Stimulated activated CD4-positive, alpha-beta T cell treated with anti-CD3 and anti-CD28 coated beads, TNF-alpha, amount 100 ng/mL, for 24 hours (primary cell): ENCODE data around the gene FBXO47.

Experiments
- DNase-seq, 3 experiments: peaks; one replicate each; pipeline ENCODE4 v3.0.0-alpha.2; 2020; ENCODE audit warnings: low read depth in 3 of 3

The FBXO47 gene

DNA sequence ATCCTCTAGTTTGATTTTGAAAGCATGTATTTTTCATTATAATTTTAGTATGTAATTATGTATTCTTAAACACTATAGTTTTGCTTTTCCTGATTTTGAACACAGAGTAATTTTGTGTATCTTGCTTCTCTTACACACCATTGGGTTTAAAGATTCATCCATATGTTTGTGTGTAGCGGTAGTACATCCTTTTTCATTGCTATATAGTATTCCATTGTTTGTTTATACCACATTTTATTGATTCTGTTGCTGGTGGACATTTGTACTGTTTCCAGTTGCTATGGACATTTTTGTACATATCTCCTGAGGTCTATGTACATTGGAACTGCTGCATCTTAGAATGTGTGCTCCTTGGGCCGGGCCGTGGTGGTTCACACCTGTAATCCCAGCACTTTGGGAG lies 62.3 kb downstream of the FBXO47 start:
- DNase-seq: no peak

DNA sequence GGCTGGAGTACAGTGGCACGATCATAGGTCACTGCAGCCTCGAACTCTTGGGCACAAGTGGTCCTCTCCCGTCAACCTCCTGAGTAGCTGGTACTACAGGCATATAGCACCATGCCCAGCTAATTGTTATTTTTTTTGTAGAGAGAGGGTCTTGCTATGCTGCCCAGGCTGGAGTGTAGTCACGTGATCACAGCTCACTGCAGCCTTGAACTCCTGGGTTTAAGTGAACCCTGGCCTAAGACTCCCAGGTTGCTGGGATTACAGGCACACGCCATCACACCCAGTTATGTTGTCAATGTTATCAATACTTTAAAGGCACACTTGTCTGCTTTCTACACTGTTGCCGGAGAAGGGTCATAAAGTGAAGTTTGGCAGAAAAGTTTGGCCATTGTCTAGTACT lies 63.8 kb downstream of the FBXO47 start:
- DNase-seq: no peak

- no peak for DNase-seq
Measured at GRCh38 chr17:38900978-38901656, 66.1 kb downstream of the FBXO47 start.

- no peak for DNase-seq
Measured at GRCh38 chr17:38899421-38899820, 67.8 kb downstream of the FBXO47 start.

DNA sequence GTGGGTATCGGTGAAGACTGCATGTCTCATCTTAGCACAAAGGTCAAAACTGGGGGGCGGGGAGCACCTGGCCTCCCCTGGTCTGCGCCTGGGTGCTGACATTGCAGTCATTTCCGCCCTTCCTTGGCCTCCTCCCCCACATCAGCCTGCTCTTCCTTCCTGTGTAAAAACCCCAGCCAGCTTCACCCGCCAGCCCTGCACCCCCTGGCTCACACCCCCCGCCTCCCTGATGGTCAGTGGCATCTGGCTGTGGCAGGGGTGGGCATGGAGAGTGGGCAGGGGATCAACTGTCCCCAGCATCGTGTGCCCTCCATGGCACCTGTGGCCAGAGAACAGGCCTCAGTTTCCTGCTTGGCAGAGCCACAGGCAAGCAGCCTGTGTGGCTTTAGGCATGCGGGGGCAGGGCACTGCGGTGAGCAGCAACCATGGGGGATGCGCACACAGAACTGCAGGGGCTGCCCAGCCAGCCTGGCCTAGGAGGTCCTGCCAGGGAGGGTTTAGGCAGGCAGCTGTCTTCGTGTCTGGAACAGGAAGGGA lies 68.3 kb downstream of the FBXO47 start:
- DNase-seq: peak; percentile 69 to 91 (median 77)

- DNase-seq: no peak
Measured at GRCh38 chr17:38898291-38898679, 68.9 kb downstream of the FBXO47 start.

DNA sequence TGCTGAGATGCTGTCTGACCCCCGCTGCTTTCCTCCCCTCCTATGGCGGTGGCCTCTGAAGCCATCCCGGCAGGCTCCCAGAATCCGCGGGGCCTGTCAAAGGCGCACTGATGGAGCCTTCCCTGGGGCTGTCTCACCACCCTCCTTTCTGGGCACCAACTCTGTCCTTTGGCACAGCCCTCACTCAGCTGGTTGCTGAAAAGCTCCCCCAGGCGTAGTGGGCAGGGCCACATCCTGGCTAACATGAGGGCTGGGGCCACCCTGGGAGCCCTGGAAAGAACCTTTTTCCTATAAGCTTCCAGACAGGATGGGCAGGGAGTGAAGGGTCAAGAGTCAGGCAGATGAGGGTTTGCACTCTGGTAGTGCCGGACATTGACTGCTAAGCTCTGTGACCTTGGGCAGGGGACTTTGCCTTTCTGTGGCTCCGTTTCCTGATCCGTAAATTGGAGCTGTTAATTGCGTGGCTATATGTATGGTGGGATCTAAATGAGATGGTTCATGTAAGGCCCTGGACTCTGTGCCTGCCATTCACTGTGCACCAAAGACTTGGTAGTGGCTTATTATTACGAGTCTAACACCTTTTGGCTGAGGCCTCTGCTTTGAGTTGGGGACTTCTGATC lies 69.4 kb downstream of the FBXO47 start:
- DNase-seq: no peak

DNA sequence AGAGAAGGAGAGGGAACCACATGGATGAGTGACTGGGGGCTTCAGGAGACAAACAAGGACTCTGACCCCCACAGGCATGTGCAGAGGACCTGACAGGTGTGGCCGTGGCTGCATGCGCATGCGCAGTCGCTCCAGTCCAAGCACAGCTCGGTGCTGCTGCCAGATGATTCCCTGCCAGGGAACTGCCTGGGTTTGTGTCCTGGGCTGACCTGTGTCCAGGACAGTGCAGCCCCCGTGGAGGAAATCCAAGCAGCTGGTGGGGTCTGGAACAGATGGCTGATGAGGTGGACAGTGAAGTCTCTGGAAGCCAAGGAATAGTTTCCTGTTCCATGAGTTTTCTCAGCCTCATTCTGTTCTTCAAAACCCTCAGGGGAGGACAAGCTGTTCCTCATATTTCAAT lies 70.0 kb downstream of the FBXO47 start:
- DNase-seq: no peak

DNA sequence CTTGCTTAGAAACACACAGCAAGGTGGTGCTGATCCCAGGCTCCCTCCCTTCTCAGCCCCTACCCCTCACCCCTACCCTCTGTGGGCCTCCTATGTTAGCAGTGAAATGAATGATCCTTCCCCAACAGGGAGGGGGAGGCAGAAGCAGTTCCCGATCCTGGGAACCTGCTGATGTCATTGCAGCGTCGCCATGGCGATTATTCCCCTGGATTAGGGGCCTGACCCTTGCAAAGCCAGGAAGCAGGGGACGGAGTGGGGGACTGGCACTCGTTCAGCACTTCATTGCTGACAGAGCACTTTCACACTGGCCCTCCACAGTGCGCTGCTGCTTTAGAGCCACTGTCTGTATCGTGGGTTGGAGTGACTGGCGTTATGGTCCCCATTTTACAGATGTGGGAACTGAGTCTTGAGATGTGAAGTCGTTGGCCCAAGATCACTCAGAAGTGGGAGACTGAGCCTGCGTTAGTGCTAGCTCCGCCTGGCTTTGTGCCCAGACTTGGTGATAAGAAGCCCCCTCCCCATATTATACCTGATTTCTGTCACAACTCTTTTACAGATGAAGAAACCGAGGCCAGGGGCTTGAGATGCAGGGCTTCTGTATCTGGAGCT lies 70.8 kb downstream of the FBXO47 start:
- no peak for DNase-seq

DNA sequence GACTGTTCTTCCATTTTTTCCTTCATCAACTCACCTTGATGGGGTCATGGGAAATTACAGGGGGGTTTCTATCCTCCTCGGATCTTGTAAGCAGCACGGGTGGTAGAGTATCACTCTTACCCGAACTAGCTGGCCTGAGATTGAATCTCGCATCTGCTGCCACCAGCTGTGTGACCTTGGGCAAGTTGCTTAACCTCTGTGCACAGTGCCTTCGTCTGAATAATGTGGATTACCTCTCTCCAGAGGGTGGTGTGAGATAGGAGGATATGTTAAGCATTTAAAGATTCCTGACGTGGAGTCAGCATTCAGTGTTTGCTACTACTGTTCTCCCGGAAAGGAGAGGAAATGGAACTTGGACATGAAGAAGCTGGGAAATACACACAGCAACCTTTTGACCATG lies 72.9 kb downstream of the FBXO47 start:
- DNase-seq: no peak

DNA sequence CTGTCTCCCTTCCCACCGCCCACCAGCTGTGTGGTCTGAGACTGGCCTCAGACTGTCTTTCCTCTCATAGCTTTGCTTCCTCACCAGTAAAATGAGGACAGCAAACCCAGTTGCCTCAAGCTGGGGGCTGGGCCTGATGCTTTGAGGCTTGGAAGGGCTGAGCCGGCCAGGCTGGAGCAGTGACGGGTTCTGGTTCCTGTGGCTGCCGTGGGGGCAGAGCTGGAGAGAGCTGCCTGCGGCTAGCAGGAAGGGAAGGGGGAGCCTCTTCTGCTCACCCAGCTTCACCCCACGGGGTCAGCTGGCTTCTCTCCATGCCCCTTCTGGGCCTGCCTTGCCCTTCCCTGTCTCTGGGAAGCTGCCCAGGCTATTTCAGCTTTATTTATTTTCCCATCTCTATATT lies 73.6 kb downstream of the FBXO47 start:
- DNase-seq: no peak

GRCh38 chr17:38893113-38893512 lies 74.1 kb downstream of the FBXO47 start:
- DNase-seq: no peak

DNA sequence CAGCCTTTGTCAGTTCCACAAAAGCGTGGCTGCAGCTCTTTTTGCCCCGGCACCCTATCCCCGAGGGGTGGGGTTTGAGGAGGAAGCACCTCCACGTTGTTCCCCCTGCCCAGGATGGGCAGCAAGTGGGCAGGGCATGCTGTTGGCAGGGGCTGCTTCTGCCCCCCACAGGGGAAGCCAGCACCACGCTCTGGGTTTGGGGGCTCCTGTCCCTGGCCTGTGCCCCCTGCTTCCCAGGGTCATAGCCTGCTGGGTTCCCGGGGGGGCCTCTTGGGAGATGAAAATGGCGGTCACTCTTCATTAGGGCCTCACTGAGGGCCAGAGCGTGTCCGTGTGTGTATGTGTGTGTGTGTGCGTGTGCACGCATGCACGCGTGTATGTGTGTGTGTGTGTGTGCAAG lies 74.6 kb downstream of the FBXO47 start:
- DNase-seq: no peak

DNA sequence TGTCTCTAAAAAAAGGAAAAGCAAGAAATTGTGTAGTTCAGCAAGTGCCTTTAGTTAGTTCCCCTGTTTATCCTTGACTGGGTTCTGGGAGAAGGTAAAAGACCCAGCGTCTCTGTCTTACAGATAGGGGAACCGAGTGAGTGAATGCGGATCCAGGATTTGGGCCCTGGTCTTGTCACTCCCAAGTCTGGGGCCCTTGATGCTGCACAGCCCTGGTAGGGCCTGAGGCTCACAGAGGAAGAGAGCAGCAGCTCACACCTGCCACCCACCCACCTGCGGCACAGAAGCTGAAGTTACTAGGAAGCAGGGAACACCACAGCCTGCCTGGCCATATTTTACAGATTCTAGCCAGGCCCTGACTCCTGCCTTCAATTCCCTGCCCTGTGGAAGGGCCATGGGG lies 75.1 kb downstream of the FBXO47 start:
- DNase-seq: no peak

DNA sequence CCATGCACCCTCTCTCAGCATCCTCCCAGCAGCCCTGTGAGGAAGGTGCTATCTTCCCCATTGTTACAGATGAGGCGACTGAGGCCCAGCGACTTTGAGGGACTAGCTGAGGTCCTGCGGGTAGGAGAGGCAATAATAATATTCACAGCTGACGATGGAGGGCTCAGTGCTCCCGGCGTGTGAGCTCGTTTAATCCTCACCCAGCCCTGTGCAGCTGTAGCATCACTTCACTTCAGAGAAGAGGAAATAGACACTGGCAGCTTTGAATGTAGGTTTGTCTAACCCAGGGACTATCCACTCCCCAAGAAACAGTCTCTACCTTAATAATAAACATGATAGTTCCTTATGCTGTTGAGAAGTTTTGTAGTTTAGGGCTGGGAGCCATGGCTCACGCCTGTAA lies 75.8 kb downstream of the FBXO47 start:
- no peak for DNase-seq

- no peak for DNase-seq
Measured at GRCh38 chr17:38890410-38890746, 76.8 kb downstream of the FBXO47 start.

GRCh38 chr17:38889745-38890409 lies 77.3 kb downstream of the FBXO47 start:
- DNase-seq: no peak

GRCh38 chr17:38888842-38889241 lies 78.4 kb downstream of the FBXO47 start:
- no peak for DNase-seq

DNA sequence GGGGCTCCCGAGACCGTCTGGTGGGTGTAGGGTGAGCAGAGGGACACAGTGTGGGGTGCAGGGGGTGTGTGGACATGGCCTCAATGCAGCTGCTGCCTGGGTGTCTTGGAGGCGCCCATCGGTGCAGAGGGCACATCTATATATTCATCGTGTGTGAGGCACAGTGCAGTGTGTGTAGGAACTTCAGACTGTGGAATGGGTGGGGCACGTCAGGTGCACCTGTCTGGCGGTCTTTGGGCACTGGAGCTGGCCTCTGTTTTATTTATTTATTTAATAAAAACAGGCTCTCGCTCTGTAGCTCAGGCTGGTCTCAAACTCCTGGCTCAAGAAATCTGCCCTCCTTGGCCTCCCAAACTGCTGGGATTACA lies 80.6 kb downstream of the FBXO47 start:
- DNase-seq: no peak
